ENCODE measurements around the gene BHLHE40. TPM values are rescaled to one million over a fixed set of nuclear protein-coding genes. Genes with fewer than 3 reads are reported as not detected.
A peak's percentile ranks its signal among the peaks of the same experiment; 100 is the strongest.

Gene BHLHE40
- total and polyA plus RNA-seq, 2 donors (not counting 1 experiment from before 2014, with no cell fraction given): 16.7 to 28.4 TPM

GRCh38 chr3:4974154-4974553, 5.1 kb upstream of the BHLHE40 start:
- Histone ChIP-seq H3K4me3 (replicated peaks in 1 of 4; ENCODE audit: control extremely low read depth in 1 of 4, insufficient read depth in 1 of 4, low read depth in 3 of 4, low read length in 4 of 4) (no peak overlapping the region), H3K4me2 (ENCODE audit: extremely low read depth, insufficient read depth, low read length) (no peak overlapping the region), H3K4me1 (ENCODE audit: control insufficient read depth, extremely low read depth, insufficient read depth, low read length) (peaks cover 6% of the 10 kb centered on the region), H3K36me3 (ENCODE audit: control insufficient read depth, insufficient read depth, low read length) (no peaks in the 10 kb centered on the region), H3K27me3 (ENCODE audit: control insufficient read depth, insufficient read depth, low read length) (no peaks in the 10 kb centered on the region), H3K9ac (ENCODE audit: insufficient read depth, low read length) (no peak overlapping the region), H3K9me3 (ENCODE audit: control insufficient read depth, insufficient read depth, low read depth, low read length) (no peaks in the 10 kb centered on the region), H3K27ac (ENCODE audit: insufficient read depth, low read length) (no peak overlapping the region), H2AFZ (ENCODE audit: low read length) (no peak overlapping the region), H4K20me1 (ENCODE audit: control insufficient read depth, extremely low read depth, insufficient read depth, low read length) (no peaks in the 10 kb centered on the region), H3K79me2 (ENCODE audit: control insufficient read depth, insufficient read depth, low read length) (no peaks in the 10 kb centered on the region)
- DNase-seq (ENCODE audit: low read depth in 2 of 2): no peak
- TF ChIP-seq CTCF (conservative IDR thresholded peaks at IDR 0.05 in 1 of 2, IDR thresholded peaks at IDR 0.05 in 1 of 2; ENCODE audit: low read depth in 1 of 2, low read length in 2 of 2): no peak
- TF ChIP-seq EZH2 (IDR thresholded peaks at IDR 0.05; ENCODE audit: low read length, missing control alignments): no peak

- Histone ChIP-seq H4K20me1 (ENCODE audit: control insufficient read depth, extremely low read depth, insufficient read depth, low read length) (no peaks in the 10 kb centered on the region), H3K9ac (ENCODE audit: insufficient read depth, low read length) (no peak overlapping the region), H3K36me3 (ENCODE audit: control insufficient read depth, insufficient read depth, low read length) (no peaks in the 10 kb centered on the region), H3K79me2 (ENCODE audit: control insufficient read depth, insufficient read depth, low read length) (peaks cover 13% of the 10 kb centered on the region), H3K4me2 (ENCODE audit: extremely low read depth, insufficient read depth, low read length) (no peak overlapping the region), H2AFZ (ENCODE audit: low read length) (no peak overlapping the region), H3K27ac (ENCODE audit: insufficient read depth, low read length) (no peak overlapping the region), H3K27me3 (ENCODE audit: control insufficient read depth, insufficient read depth, low read length) (no peaks in the 10 kb centered on the region), H3K4me1 (ENCODE audit: control insufficient read depth, extremely low read depth, insufficient read depth, low read length) (peaks cover 6% of the 10 kb centered on the region), H3K4me3 (replicated peaks in 1 of 4; ENCODE audit: control extremely low read depth in 1 of 4, insufficient read depth in 1 of 4, low read depth in 3 of 4, low read length in 4 of 4) (no peak overlapping the region), H3K9me3 (ENCODE audit: control insufficient read depth, insufficient read depth, low read depth, low read length) (no peaks in the 10 kb centered on the region)
- DNase-seq (ENCODE audit: low read depth in 2 of 2): peak; percentile 63 to 69
- TF ChIP-seq EZH2 (IDR thresholded peaks at IDR 0.05; ENCODE audit: low read length, missing control alignments): no peak
- TF ChIP-seq CTCF (conservative IDR thresholded peaks at IDR 0.05 in 1 of 2, IDR thresholded peaks at IDR 0.05 in 1 of 2; ENCODE audit: low read depth in 1 of 2, low read length in 2 of 2): peak; percentile 21 to 49
Measured at GRCh38 chr3:4976109-4976508, 3.1 kb upstream of the BHLHE40 start.

GRCh38 chr3:4977001-4977852, 2.0 kb upstream of the BHLHE40 start:
- DNase-seq (ENCODE audit: low read depth in 2 of 2): peak; percentile 86 to 88
- Histone ChIP-seq H3K4me3 (replicated peaks in 1 of 4; ENCODE audit: control extremely low read depth in 1 of 4, insufficient read depth in 1 of 4, low read depth in 3 of 4, low read length in 4 of 4) (peak overlapping the region; percentile 19 to 70 (median 58)), H3K27ac (ENCODE audit: insufficient read depth, low read length) (peak overlapping the region; percentile 86), H3K9ac (ENCODE audit: insufficient read depth, low read length) (peak overlapping the region; percentile 87), H3K4me1 (ENCODE audit: control insufficient read depth, extremely low read depth, insufficient read depth, low read length) (peaks cover 6% of the 10 kb centered on the region), H3K36me3 (ENCODE audit: control insufficient read depth, insufficient read depth, low read length) (no peaks in the 10 kb centered on the region), H3K4me2 (ENCODE audit: extremely low read depth, insufficient read depth, low read length) (peak overlapping the region; percentile 84), H3K27me3 (ENCODE audit: control insufficient read depth, insufficient read depth, low read length) (no peaks in the 10 kb centered on the region), H3K9me3 (ENCODE audit: control insufficient read depth, insufficient read depth, low read depth, low read length) (no peaks in the 10 kb centered on the region), H4K20me1 (ENCODE audit: control insufficient read depth, extremely low read depth, insufficient read depth, low read length) (no peaks in the 10 kb centered on the region), H3K79me2 (ENCODE audit: control insufficient read depth, insufficient read depth, low read length) (peaks cover 22% of the 10 kb centered on the region), H2AFZ (ENCODE audit: low read length) (no peak overlapping the region)
- no peak for TF ChIP-seq EZH2 (IDR thresholded peaks at IDR 0.05; ENCODE audit: low read length, missing control alignments)
- TF ChIP-seq CTCF (conservative IDR thresholded peaks at IDR 0.05 in 1 of 2, IDR thresholded peaks at IDR 0.05 in 1 of 2; ENCODE audit: low read depth in 1 of 2, low read length in 2 of 2): peak in 1 of 2 donors; percentile 22

All from fibroblast of lung (primary cell).